Adrenal gland (tissue), 12 donors: Measurements from ENCODE around the gene TLK1. TPM values are rescaled to one million over a fixed set of nuclear protein-coding genes. Genes with fewer than 3 reads are reported as not detected.

Experiments
- DNase-seq, 7 donors: peaks; one replicate each; pipeline ENCODE4 v3.0.0-alpha.2; 2019 to 2020
- H3K27ac ChIP-seq, 5 donors: fragments of 200-600 bp; sonication (generic) in 4 of 5; 1 replicate in 3 of 5; 2 replicates in 2 of 5; pipeline versions ENCODE4 v1.5.1 to v1.8.0; 2016 to 2020; ENCODE audit warnings: mild to moderate bottlenecking in 1 of 5
- H3K27me3 ChIP-seq: fragments of 200-600 bp; 2 replicates; pipeline ENCODE4 v1.8.0; 2021
- H3K36me3 ChIP-seq, 2 donors: fragments of 200-600 bp; replicated peaks in 1 of 2; 1 replicate in 1 of 2; 2 replicates in 1 of 2; pipeline versions ENCODE4 v1.5.1 to v1.8.0; 2018 to 2022
- H3K4me1 ChIP-seq, 2 donors: fragments of 200-600 bp; replicated peaks in 1 of 2; 1 replicate in 1 of 2; 2 replicates in 1 of 2; pipeline versions ENCODE4 v1.5.1 to v1.8.0; 2018 to 2021
- H3K4me3 ChIP-seq, 4 donors: fragments of 200-600 bp; sonication (generic) in 3 of 4; one replicate each; pipeline ENCODE4 v1.5.1; 2016 to 2018
- H3K9me3 ChIP-seq, 3 donors: fragments of 200-600 bp; sonication (generic) in 1 of 3; replicated peaks in 1 of 3; 1 replicate in 2 of 3; 2 replicates in 1 of 3; pipeline versions ENCODE4 v1.5.1 to v1.8.0; 2016 to 2021
- CTCF ChIP-seq, 6 experiments: fragments of 450-650 bp in 4 of 6; fragments of 200-600 bp in 2 of 6; sonication (generic) in 1 of 6; IDR thresholded peaks; 1 replicate in 5 of 6; 2 replicates in 1 of 6; pipeline versions ENCODE4 v1.5.1 to v1.8.0; 2016 to 2021; ENCODE audit warnings: antibody characterized with exemption in 6 of 6, mild to moderate bottlenecking in 2 of 6, moderate library complexity in 1 of 6
- POLR2A ChIP-seq, 2 donors: fragments of 450-650 bp; IDR thresholded peaks; one replicate each; pipeline ENCODE4 v1.6.1; 2017; ENCODE audit warnings: antibody characterized with exemption in 2 of 2, mild to moderate bottlenecking in 2 of 2, moderate library complexity in 1 of 2
- WGBS, 4 donors: extraction: QIAGEN DNeasy Blood & Tissue Kit in 2 of 4; methylation state at CpG; one replicate each; pipeline versions ENCODE4 v1.1.5 to v1.1.7; 2013 to 2017; 5-methylcytosine and 5-hydroxymethylcytosine counted together
- intact Hi-C, 2 donors: fragments of 100-400 bp; cut with DNase I; formaldehyde crosslinking; loops; one replicate each; pipeline versions ENCODE4 v1.14.1 to v1.15.0; 2022 to 2023
- polyA plus RNA-seq, 3 donors: library from polyadenylated mRNA; stranded (reverse); fragments of 200-250 nt in 2 of 3; fragments of 350-450 nt in 1 of 3; fragmentation: Illumina TruSeq in 1 of 3; extraction: RNeasy Lipid Tissue Mini Kit (QIAGEN cat#74804) in 1 of 3; gene quantifications; one replicate each; pipeline ENCODE4 v1.2.3, GENCODE V29; 2013 to 2014
- total RNA-seq, 9 donors: library from RNA; depleted of rRNA in 4 of 9; stranded (reverse); fragments of >200 nt in 4 of 9; fragments of 120-200 nt in 1 of 9; fragmentation: NEBNext Ultra II Directional in 1 of 9; extraction: Animal tissue kit (Norgen Biotek cat#: 25700) in 1 of 9; gene quantifications; one replicate each; pipeline versions ENCODE4 v1.1.0 to v1.2.4, GENCODE V29; 2013 to 2023
- donor health status: healthy with polysubstance abuse.
- donor health status: Bipolar disorder and iron deficiency.
- donor health status: DM: yes; HTN: yes; CAD: no.
- donor health status: DM: no; HTN: no; CAD: no.
- donor health status: DM: no; HTN: no; CAD: no.
- donor health status: DM: yes; HTN: yes; CAD: no.

Gene TLK1
- total and polyA plus RNA-seq, 12 donors, result 16.5 to 84.0 (median 47.3) TPM

- H3K36me3 ChIP-seq, result no peaks in the 10 kb centered on the region
- H3K4me1 ChIP-seq, result peaks cover 0 to 5% of the 10 kb centered on the region in 2 donors
- no peaks in the 10 kb centered on the region for H3K9me3 ChIP-seq
- TF ChIP-seq POLR2A (IDR thresholded peaks at IDR 0.05), result no peak
- TF ChIP-seq CTCF (IDR thresholded peaks at IDR 0.05), result no peak
- no peak overlapping the region for H3K27ac ChIP-seq
- DNase-seq, result no peak
- 86 to 92% (median 90%) methylated on average over 3 to 4 of the region's 4 CpGs for WGBS, 4 donors
- no peak overlapping the region for H3K4me3 ChIP-seq
- intact Hi-C loops, result loop anchor here in 1 of 2 donors (10.0 kb wide), 1 partner anchor 189 kb away; the partner anchor contains the start of gene TLK1
- H3K27me3 ChIP-seq, result no peaks in the 10 kb centered on the region
Observed at GRCh38 chr2:170975943-170976270, 184.8 kb downstream of the TLK1 start.

- H3K27ac ChIP-seq, result no peak overlapping the region
- H3K36me3 ChIP-seq, result no peaks in the 10 kb centered on the region
- intact Hi-C loops, result loop anchor here in 1 of 2 donors (10.0 kb wide), 1 partner anchor 189 kb away; the partner anchor contains the start of gene TLK1
- H3K4me1 ChIP-seq, result peaks cover 0 to 5% of the 10 kb centered on the region in 2 donors
- no peaks in the 10 kb centered on the region for H3K9me3 ChIP-seq
- no peak for DNase-seq
- H3K4me3 ChIP-seq, result no peak overlapping the region
- H3K27me3 ChIP-seq, result no peaks in the 10 kb centered on the region
- 83 to 92% (median 90%) methylated on average over 12 to 17 of the region's 17 CpGs for WGBS, 4 donors
- no peak for TF ChIP-seq POLR2A (IDR thresholded peaks at IDR 0.05)
- TF ChIP-seq CTCF (IDR thresholded peaks at IDR 0.05), result no peak
Observed at GRCh38 chr2:170975127-170975942, 185.4 kb downstream of the TLK1 start.

DNA sequence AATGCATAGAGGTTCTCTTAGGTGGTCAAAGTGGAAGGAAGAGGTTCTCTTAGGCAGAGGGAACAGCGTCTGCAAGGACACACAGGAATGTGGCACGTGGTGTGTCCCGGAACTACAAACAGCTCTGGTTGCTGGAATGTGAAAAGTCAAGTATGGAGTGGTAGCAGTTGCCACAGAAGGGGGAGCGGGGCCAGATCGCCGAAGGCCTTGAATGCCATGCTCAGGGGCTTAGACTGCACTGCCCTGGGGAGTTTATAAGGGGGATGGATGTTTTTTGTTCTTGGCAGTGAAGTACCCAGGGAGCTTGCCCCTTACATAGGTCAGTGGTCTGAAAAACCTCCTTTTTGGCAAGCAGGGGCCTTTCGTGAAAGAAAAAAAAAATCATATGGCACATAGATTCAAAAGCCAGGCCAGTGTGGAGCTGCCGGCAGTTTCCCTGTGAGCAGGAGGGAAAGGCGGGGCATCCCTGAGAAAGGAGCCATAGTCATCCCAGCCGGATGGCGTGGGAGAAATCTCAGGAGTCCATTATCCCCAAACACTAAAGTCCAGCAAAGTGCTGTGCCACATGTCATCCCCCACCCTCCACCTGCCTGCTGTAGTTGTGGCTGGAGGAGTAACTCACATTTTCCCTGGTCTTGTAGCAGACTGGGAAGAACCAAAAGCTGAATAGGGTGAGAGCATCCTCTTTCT, 186.2 kb downstream of the TLK1 start:
- intact Hi-C loops, result loop anchor here (5.0 to 10.0 kb wide), 3 partner anchors 190 to 458 kb away; partner anchors contain the start of genes DCAF17 (in 1 of the 2), METTL8 (in 1 of the 2) and TLK1 (in 1 of the 2)
- Histone ChIP-seq H3K36me3 (no peaks in the 10 kb centered on the region), H3K27me3 (no peaks in the 10 kb centered on the region), H3K4me3 (peak overlapping the region in 2 of 4 donors; percentile 65 to 77), H3K9me3 (no peaks in the 10 kb centered on the region), H3K4me1 (peaks cover 0 to 7% of the 10 kb centered on the region in 2 donors), H3K27ac (peak overlapping the region in 1 of 5 donors; percentile 82)
- 64 to 74% (median 67%) methylated on average over 11 of the region's 11 CpGs for WGBS, 4 donors
- DNase-seq, result peak in 1 of 7 donors; percentile 20
- TF ChIP-seq POLR2A (IDR thresholded peaks at IDR 0.05), result no peak
- TF ChIP-seq CTCF (IDR thresholded peaks at IDR 0.05), result no peak
